Measurements from ENCODE around the gene PCBP3. TPM values are rescaled to one million over a fixed set of nuclear protein-coding genes. Genes with fewer than 3 reads are reported as not detected.

PCBP3 gene
- total RNA-seq, 1 donor from 2014 or later = not detected

GRCh38 chr21:45736690-45737484, 93.4 kb downstream of the PCBP3 start:
- no peak overlapping the region for H3K4me3 ChIP-seq (ENCODE audit: low read length in 3 of 3)
- no peak overlapping the region for H3K9ac ChIP-seq (ENCODE audit: low read depth in 1 of 3, low read length in 3 of 3)
- H3K36me3 ChIP-seq (ENCODE audit: control insufficient read depth in 3 of 3, insufficient read depth in 3 of 3, low read length in 3 of 3) = no peaks in the 10 kb centered on the region
- no peak overlapping the region for H3K27ac ChIP-seq (ENCODE audit: low read depth, low read length)
- H3K27me3 ChIP-seq (ENCODE audit: control insufficient read depth in 3 of 3, insufficient read depth in 3 of 3, low read length in 3 of 3) = peaks cover 11 to 22% (median 19%) of the 10 kb centered on the region in 3 donors
- no peaks in the 10 kb centered on the region for H3K9me3 ChIP-seq (ENCODE audit: control insufficient read depth in 3 of 3, low read length in 3 of 3)
- H3K4me1 ChIP-seq (ENCODE audit: control insufficient read depth in 3 of 3, insufficient read depth in 3 of 3, low read length in 3 of 3) = no peaks in the 10 kb centered on the region

GRCh38 chr21:45737485-45738166, 94.1 kb downstream of the PCBP3 start:
- Histone ChIP-seq H3K27ac (ENCODE audit: low read depth, low read length) (no peak overlapping the region), H3K4me1 (ENCODE audit: control insufficient read depth in 3 of 3, insufficient read depth in 3 of 3, low read length in 3 of 3) (no peaks in the 10 kb centered on the region), H3K4me3 (ENCODE audit: low read length in 3 of 3) (no peak overlapping the region), H3K9ac (ENCODE audit: low read depth in 1 of 3, low read length in 3 of 3) (no peak overlapping the region), H3K27me3 (ENCODE audit: control insufficient read depth in 3 of 3, insufficient read depth in 3 of 3, low read length in 3 of 3) (peaks cover 11 to 22% (median 19%) of the 10 kb centered on the region in 3 donors), H3K36me3 (ENCODE audit: control insufficient read depth in 3 of 3, insufficient read depth in 3 of 3, low read length in 3 of 3) (no peaks in the 10 kb centered on the region), H3K9me3 (ENCODE audit: control insufficient read depth in 3 of 3, low read length in 3 of 3) (no peaks in the 10 kb centered on the region)

- H3K4me3 ChIP-seq (ENCODE audit: low read length in 3 of 3) = no peak overlapping the region
- H3K4me1 ChIP-seq (ENCODE audit: control insufficient read depth in 3 of 3, insufficient read depth in 3 of 3, low read length in 3 of 3) = no peaks in the 10 kb centered on the region
- no peak overlapping the region for H3K27ac ChIP-seq (ENCODE audit: low read depth, low read length)
- H3K36me3 ChIP-seq (ENCODE audit: control insufficient read depth in 3 of 3, insufficient read depth in 3 of 3, low read length in 3 of 3) = no peaks in the 10 kb centered on the region
- no peak overlapping the region for H3K9ac ChIP-seq (ENCODE audit: low read depth in 1 of 3, low read length in 3 of 3)
- H3K9me3 ChIP-seq (ENCODE audit: control insufficient read depth in 3 of 3, low read length in 3 of 3) = no peaks in the 10 kb centered on the region
- H3K27me3 ChIP-seq (ENCODE audit: control insufficient read depth in 3 of 3, insufficient read depth in 3 of 3, low read length in 3 of 3) = peaks cover 11 to 22% (median 17%) of the 10 kb centered on the region in 3 donors
Observed at GRCh38 chr21:45739218-45740087, 95.9 kb downstream of the PCBP3 start.

DNA sequence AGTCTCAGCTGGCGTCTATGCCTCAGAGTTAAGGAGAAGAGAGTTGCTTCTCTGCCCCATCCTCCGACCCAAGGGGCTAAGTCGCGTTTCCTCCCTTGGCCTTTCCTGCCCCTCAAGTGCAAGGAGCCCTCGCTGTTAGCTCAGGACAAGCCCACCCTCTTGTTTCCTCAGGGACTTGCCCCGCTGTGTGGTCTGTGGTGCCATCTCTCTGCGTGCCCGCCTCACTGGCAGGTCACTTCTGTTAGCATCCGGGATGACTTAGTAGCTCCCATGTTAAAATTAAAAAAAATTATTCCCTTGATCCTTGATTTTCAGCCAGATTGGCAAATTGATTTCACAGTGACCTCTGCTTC, 96.5 kb downstream of the PCBP3 start:
- Histone ChIP-seq H3K4me3 (ENCODE audit: low read length in 3 of 3) (no peak overlapping the region), H3K27me3 (ENCODE audit: control insufficient read depth in 3 of 3, insufficient read depth in 3 of 3, low read length in 3 of 3) (peaks cover 6 to 22% (median 17%) of the 10 kb centered on the region in 3 donors), H3K9ac (ENCODE audit: low read depth in 1 of 3, low read length in 3 of 3) (no peak overlapping the region), H3K4me1 (ENCODE audit: control insufficient read depth in 3 of 3, insufficient read depth in 3 of 3, low read length in 3 of 3) (no peaks in the 10 kb centered on the region), H3K9me3 (ENCODE audit: control insufficient read depth in 3 of 3, low read length in 3 of 3) (no peaks in the 10 kb centered on the region), H3K27ac (ENCODE audit: low read depth, low read length) (no peak overlapping the region), H3K36me3 (ENCODE audit: control insufficient read depth in 3 of 3, insufficient read depth in 3 of 3, low read length in 3 of 3) (no peaks in the 10 kb centered on the region)

DNA sequence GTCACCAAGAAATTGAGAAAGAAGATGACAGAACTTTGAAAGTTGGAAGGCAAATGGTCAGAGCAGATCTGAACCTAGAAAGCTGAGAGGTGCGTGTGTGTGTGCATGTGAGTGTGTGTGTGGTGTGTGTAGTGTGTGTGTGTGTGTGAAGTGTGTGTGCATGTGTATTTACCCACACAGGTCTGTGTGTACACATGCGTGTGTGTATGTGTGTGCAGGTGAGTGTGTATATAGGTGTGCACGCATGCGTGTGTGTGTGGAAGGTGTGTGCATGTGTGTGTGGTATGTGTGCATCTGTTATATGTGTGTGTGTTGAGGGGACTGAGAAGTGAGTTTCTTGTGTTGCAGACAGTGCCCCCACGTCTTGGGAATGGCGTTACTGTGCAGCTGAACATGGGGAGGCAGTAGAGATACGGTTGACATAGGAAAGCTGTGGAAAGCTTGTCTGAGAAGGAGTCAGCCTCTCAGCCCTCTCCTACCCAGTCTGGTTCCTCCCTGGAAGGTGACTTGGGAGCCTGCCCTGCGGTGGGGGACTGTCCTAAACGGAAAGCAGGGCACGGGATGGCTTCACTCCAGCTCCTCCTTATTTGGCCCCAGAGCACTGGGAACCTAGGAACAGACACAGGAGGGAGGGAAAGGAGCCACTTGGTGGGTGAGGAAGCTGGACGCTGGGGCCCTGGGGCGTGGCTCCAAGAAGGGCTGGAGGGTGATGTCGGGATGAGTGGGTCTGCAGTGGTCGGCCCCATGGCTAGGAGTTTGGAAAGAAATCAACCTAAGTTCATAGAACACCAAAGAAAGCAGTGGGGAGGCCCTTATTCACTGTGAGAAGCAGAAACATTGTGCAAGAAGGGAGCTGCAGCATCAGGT, 97.2 kb downstream of the PCBP3 start:
- no peaks in the 10 kb centered on the region for H3K4me1 ChIP-seq (ENCODE audit: control insufficient read depth in 3 of 3, insufficient read depth in 3 of 3, low read length in 3 of 3)

GRCh38 chr21:45741691-45742090, 98.2 kb downstream of the PCBP3 start:
- Histone ChIP-seq H3K4me3 (ENCODE audit: low read length in 3 of 3) (no peak overlapping the region), H3K9ac (ENCODE audit: low read depth in 1 of 3, low read length in 3 of 3) (no peak overlapping the region), H3K36me3 (ENCODE audit: control insufficient read depth in 3 of 3, insufficient read depth in 3 of 3, low read length in 3 of 3) (no peaks in the 10 kb centered on the region), H3K9me3 (ENCODE audit: control insufficient read depth in 3 of 3, low read length in 3 of 3) (peaks cover 0 to 3% (median 0%) of the 10 kb centered on the region in 3 donors), H3K27ac (ENCODE audit: low read depth, low read length) (no peak overlapping the region), H3K27me3 (ENCODE audit: control insufficient read depth in 3 of 3, insufficient read depth in 3 of 3, low read length in 3 of 3) (peaks cover 6 to 23% (median 16%) of the 10 kb centered on the region in 3 donors), H3K4me1 (ENCODE audit: control insufficient read depth in 3 of 3, insufficient read depth in 3 of 3, low read length in 3 of 3) (no peaks in the 10 kb centered on the region)

More for the DNA sequence above, 97.2 kb downstream of the PCBP3 start:
- Histone ChIP-seq H3K27me3 (ENCODE audit: control insufficient read depth in 3 of 3, insufficient read depth in 3 of 3, low read length in 3 of 3) (peaks cover 6 to 25% (median 17%) of the 10 kb centered on the region in 3 donors), H3K36me3 (ENCODE audit: control insufficient read depth in 3 of 3, insufficient read depth in 3 of 3, low read length in 3 of 3) (no peaks in the 10 kb centered on the region), H3K27ac (ENCODE audit: low read depth, low read length) (no peak overlapping the region), H3K9me3 (ENCODE audit: control insufficient read depth in 3 of 3, low read length in 3 of 3) (peaks cover 0 to under 1% (median 0%) of the 10 kb centered on the region in 3 donors), H3K9ac (ENCODE audit: low read depth in 1 of 3, low read length in 3 of 3) (no peak overlapping the region), H3K4me3 (ENCODE audit: low read length in 3 of 3) (no peak overlapping the region)

DNA sequence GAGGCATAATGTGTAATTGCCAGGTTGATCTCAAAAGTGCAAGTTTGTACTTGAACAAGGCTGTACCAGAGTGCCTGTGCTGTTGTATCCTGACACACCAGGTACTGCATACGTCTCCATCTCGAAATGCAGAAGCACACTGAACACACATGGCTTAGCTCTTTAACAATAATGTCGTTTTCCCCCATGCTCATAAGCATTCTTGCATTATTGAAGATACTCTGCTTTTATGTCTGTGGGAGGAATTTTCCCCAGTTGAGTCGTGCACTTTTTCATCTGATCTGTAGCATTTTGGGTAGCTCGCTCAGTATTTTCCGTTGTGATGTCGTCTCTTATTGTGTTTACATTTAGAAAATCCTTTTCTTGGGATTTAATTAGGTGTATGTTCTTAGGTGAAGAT, 98.7 kb downstream of the PCBP3 start:
- H3K36me3 ChIP-seq (ENCODE audit: control insufficient read depth in 3 of 3, insufficient read depth in 3 of 3, low read length in 3 of 3) = no peaks in the 10 kb centered on the region

GRCh38 chr21:45745256-45745655, 101.7 kb downstream of the PCBP3 start:
- Histone ChIP-seq H3K4me1 (ENCODE audit: control insufficient read depth in 3 of 3, insufficient read depth in 3 of 3, low read length in 3 of 3) (peaks cover 12 to 16% (median 15%) of the 10 kb centered on the region in 3 donors), H3K27ac (ENCODE audit: low read depth, low read length) (no peak overlapping the region), H3K9ac (ENCODE audit: low read depth in 1 of 3, low read length in 3 of 3) (no peak overlapping the region), H3K36me3 (ENCODE audit: control insufficient read depth in 3 of 3, insufficient read depth in 3 of 3, low read length in 3 of 3) (no peaks in the 10 kb centered on the region), H3K9me3 (ENCODE audit: control insufficient read depth in 3 of 3, low read length in 3 of 3) (peaks cover 0 to 3% (median 0%) of the 10 kb centered on the region in 3 donors), H3K27me3 (ENCODE audit: control insufficient read depth in 3 of 3, insufficient read depth in 3 of 3, low read length in 3 of 3) (peaks cover 6 to 18% (median 6%) of the 10 kb centered on the region in 3 donors), H3K4me3 (ENCODE audit: low read length in 3 of 3) (no peak overlapping the region)

More for the DNA sequence above, 98.7 kb downstream of the PCBP3 start:
- Histone ChIP-seq H3K27ac (ENCODE audit: low read depth, low read length) (no peak overlapping the region), H3K9me3 (ENCODE audit: control insufficient read depth in 3 of 3, low read length in 3 of 3) (peaks cover 0 to 3% (median 0%) of the 10 kb centered on the region in 3 donors), H3K4me3 (ENCODE audit: low read length in 3 of 3) (no peak overlapping the region), H3K9ac (ENCODE audit: low read depth in 1 of 3, low read length in 3 of 3) (no peak overlapping the region), H3K4me1 (ENCODE audit: control insufficient read depth in 3 of 3, insufficient read depth in 3 of 3, low read length in 3 of 3) (no peaks in the 10 kb centered on the region), H3K27me3 (ENCODE audit: control insufficient read depth in 3 of 3, insufficient read depth in 3 of 3, low read length in 3 of 3) (peaks cover 6 to 18% (median 12%) of the 10 kb centered on the region in 3 donors)

DNA sequence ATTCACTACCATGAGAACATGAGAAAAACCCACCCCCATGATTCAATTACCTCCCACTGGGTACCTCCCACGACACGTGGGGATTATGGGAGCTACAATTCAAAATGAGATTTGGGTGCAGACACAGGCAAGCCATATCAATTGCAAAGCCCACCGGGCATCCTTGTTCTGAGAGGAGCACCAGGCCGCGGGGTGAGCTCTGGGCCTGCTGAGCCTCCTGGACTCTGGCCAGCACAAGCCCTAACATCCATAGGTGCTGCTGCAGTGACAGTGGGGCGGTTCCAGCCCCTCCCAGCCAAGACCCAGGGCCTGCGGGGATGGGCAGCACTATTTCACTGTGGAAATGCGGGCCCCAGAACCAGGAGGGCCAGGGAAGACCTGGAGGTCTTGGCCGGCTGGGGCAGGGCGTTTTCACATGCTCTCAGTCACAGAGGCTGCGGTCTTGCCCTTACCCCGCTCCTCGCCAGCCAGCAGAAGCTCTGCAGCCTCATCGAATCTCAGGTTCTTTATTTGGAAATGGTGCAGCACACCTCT, 103.8 kb downstream of the PCBP3 start:
- Histone ChIP-seq H3K4me3 (ENCODE audit: low read length in 3 of 3) (peak overlapping the region; percentile 1 to 29 (median 5)), H3K36me3 (ENCODE audit: control insufficient read depth in 3 of 3, insufficient read depth in 3 of 3, low read length in 3 of 3) (no peaks in the 10 kb centered on the region), H3K27me3 (ENCODE audit: control insufficient read depth in 3 of 3, insufficient read depth in 3 of 3, low read length in 3 of 3) (peaks cover 0 to 17% (median 4%) of the 10 kb centered on the region in 3 donors), H3K9me3 (ENCODE audit: control insufficient read depth in 3 of 3, low read length in 3 of 3) (peaks cover 0 to 3% (median 0%) of the 10 kb centered on the region in 3 donors), H3K9ac (ENCODE audit: low read depth in 1 of 3, low read length in 3 of 3) (no peak overlapping the region), H3K4me1 (ENCODE audit: control insufficient read depth in 3 of 3, insufficient read depth in 3 of 3, low read length in 3 of 3) (peaks cover 12 to 16% (median 15%) of the 10 kb centered on the region in 3 donors), H3K27ac (ENCODE audit: low read depth, low read length) (no peak overlapping the region)

Measured in skeletal muscle tissue (tissue), 4 donors.